ENCODE measurements around the gene TMEM270.

The TMEM270 gene

GRCh38 chr7:73909051-73909941 is 48.3 kb downstream of the TMEM270 start:
- no peak for DNase-seq

- no peak for DNase-seq
Measured at GRCh38 chr7:73909996-73910395, 49.0 kb downstream of the TMEM270 start.

DNA sequence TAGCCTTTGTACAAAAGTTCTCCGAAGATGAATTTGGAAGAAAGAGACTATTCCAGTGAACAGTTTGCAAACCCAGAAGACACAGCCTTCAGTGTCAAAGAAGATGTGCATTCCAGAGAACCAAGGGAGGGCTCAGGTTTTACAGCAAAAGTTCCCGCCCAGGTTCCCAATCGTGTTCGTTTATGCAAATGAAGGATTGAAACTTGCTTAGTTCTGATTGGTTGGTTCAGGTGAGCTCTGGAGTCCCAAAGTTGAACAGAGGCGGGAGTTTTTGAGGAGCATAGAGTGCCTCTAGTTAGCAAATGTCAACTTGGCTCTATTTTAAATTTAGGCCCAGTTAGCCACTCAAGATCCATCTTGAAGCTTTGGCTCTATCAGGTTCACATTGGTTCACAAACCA is 51.3 kb downstream of the TMEM270 start:
- no peak for DNase-seq

Data from amniotic stem cell (primary cell).